Endothelial cell of umbilical vein (primary cell): ENCODE data around the gene ARFIP1. TPM values are rescaled to one million over a fixed set of nuclear protein-coding genes. Genes with fewer than 3 reads are reported as not detected.

Experiments
- BruUV-seq: library from RNA; stranded (reverse); fragments of 400-500 nt; replicated peaks from 2 replicates; lab custom pipeline; 2021; lab: Mats Ljungman, UMichigan
- CTCF ChIA-PET: fragments of 300-600, 350-600 bp; sonication (Branson Sonifier 250); formaldehyde crosslinking; loops from one replicate; lab custom pipeline; 2021; ENCODE audit warnings: antibody characterized with exemption, inconsistent platforms; lab: Charles Lee
- POLR2A ChIA-PET: fragments of 300-600, 350-600 bp; sonication (Branson Sonifier 250); formaldehyde crosslinking; loops from one replicate; lab custom pipeline; 2021; ENCODE audit warnings: antibody characterized with exemption, inconsistent platforms; lab: Charles Lee
- DNase-seq: peaks from one replicate; pipeline ENCODE4 v3.0.0-alpha.2; 2011; ENCODE audit warnings: low read depth, low spot score
- FAIRE-seq: peaks from 2 replicates; lab custom pipeline; 2011; peaks lifted over from hg19 to GRCh38; lab: Jason Lieb, UNC
- H2AFZ ChIP-seq: 2 replicates; pipeline ENCODE4 v1.6.0; 2012; ENCODE audit warnings: low read depth, low read length, control low read depth, inconsistent platforms
- H3K27ac ChIP-seq: 2 replicates; pipeline ENCODE4 v1.5.1; 2011; ENCODE audit warnings: low read depth, mild to moderate bottlenecking, control low read depth, low read length, moderate library complexity; ENCODE audit not compliant: insufficient read depth
- H3K27me3 ChIP-seq, 2 experiments: 2 replicates each; pipeline versions ENCODE4 v1.6.0 to v1.6.1; 2011; ENCODE audit warnings: low read length in 2 of 2, mixed read lengths in 1 of 2; ENCODE audit not compliant: control insufficient read depth in 2 of 2, insufficient read depth in 2 of 2
- H3K36me3 ChIP-seq, 2 experiments: 2 replicates in 1 of 2; 3 replicates in 1 of 2; pipeline ENCODE4 v1.5.1; 2011; ENCODE audit warnings: low read length in 2 of 2, mild to moderate bottlenecking in 1 of 2, moderate library complexity in 1 of 2; ENCODE audit not compliant: control insufficient read depth in 2 of 2, insufficient read depth in 2 of 2; ENCODE audit errors: extremely low read depth in 1 of 2
- H3K4me1 ChIP-seq: 3 replicates; pipeline ENCODE4 v1.5.1; 2011; ENCODE audit warnings: mild to moderate bottlenecking, low read length; ENCODE audit not compliant: control insufficient read depth, insufficient read depth; ENCODE audit errors: extremely low read depth
- H3K4me2 ChIP-seq: 2 replicates; pipeline ENCODE4 v1.6.1; 2011; ENCODE audit warnings: low read length, control low read depth, mixed read lengths; ENCODE audit not compliant: insufficient read depth
- H3K4me3 ChIP-seq, 3 experiments: fragments of 200-600 bp in 1 of 3; sonication (generic), shearing (Covaris generic) in 1 of 3; replicated peaks in 1 of 3; 2 replicates each; pipeline ENCODE4 v1.5.1; 2011 to 2016; ENCODE audit warnings: control low read depth in 3 of 3, low read length in 3 of 3, mild to moderate bottlenecking in 2 of 3, inconsistent platforms in 1 of 3, low read depth in 1 of 3, moderate library complexity in 1 of 3; ENCODE audit not compliant: insufficient read depth in 1 of 3
- H3K79me2 ChIP-seq: 2 replicates; pipeline ENCODE4 v1.6.0; 2012; ENCODE audit warnings: low read length, inconsistent platforms; ENCODE audit not compliant: control insufficient read depth, insufficient read depth
- H3K9ac ChIP-seq: replicated peaks from 2 replicates; pipeline ENCODE3; 2011; ENCODE audit warnings: low read length, control low read depth; ENCODE audit not compliant: insufficient read depth; ENCODE audit errors: extremely low read depth
- H3K9me1 ChIP-seq: replicated peaks from 3 replicates; pipeline ENCODE4 v1.6.0; 2011; ENCODE audit warnings: mild to moderate bottlenecking, low read length; ENCODE audit not compliant: control insufficient read depth, insufficient read depth; ENCODE audit errors: extremely low read depth
- H3K9me3 ChIP-seq: replicated peaks from 2 replicates; pipeline ENCODE4 v1.5.1; 2012; ENCODE audit warnings: low read length, inconsistent platforms; ENCODE audit not compliant: control insufficient read depth, insufficient read depth
- H4K20me1 ChIP-seq: replicated peaks from 2 replicates; pipeline ENCODE3; 2011; ENCODE audit warnings: mild to moderate bottlenecking, low read length; ENCODE audit not compliant: control insufficient read depth, insufficient read depth; ENCODE audit errors: extremely low read depth
- EZH2 ChIP-seq: IDR thresholded peaks from 2 replicates; pipeline ENCODE4 v1.6.1; 2012; ENCODE audit warnings: borderline replicate concordance, low read depth, mild to moderate bottlenecking, moderate library complexity, low read length, inconsistent platforms; ENCODE audit not compliant: severe bottlenecking
- FOS ChIP-seq: IDR thresholded peaks from 2 replicates; pipeline ENCODE4 v1.6.1; 2011; ENCODE audit warnings: mild to moderate bottlenecking, low read length, moderate library complexity, borderline replicate concordance; ENCODE audit not compliant: insufficient read depth
- GATA2 ChIP-seq: IDR thresholded peaks from 2 replicates; pipeline ENCODE4 v1.7.0; 2011; ENCODE audit warnings: low read depth, mild to moderate bottlenecking, moderate library complexity, mixed read lengths, low read length; ENCODE audit not compliant: insufficient read length, insufficient read depth
- JUN ChIP-seq: IDR thresholded peaks from 2 replicates; pipeline ENCODE4 v1.6.1; 2011; ENCODE audit warnings: borderline replicate concordance, low read depth; ENCODE audit not compliant: insufficient read length, insufficient read depth
- MYC ChIP-seq: IDR thresholded peaks from one replicate; pipeline ENCODE4 v1.6.1; 2011; ENCODE audit warnings: mild to moderate bottlenecking, low read depth, low read length
- POLR2A ChIP-seq: IDR thresholded peaks from 2 replicates; pipeline ENCODE4 v1.6.1; 2012; ENCODE audit warnings: low read depth, mild to moderate bottlenecking, control low read depth, low read length
- POLR2AphosphoS5 ChIP-seq: IDR thresholded peaks from 2 replicates; pipeline ENCODE4 v1.6.1; 2012; ENCODE audit warnings: low read depth, mild to moderate bottlenecking, control low read depth, low read length, moderate library complexity; ENCODE audit not compliant: insufficient read depth
- dilution Hi-C: fragments of 300-500 bp; cut with MboI; formaldehyde crosslinking; loops from one replicate; pipeline ENCODE4 v1.15.0; 2019; ENCODE audit warnings: low sequenced_read_pairs; ENCODE audit not compliant: extremely low pct_ligation_motif_present
- intact Hi-C: fragments of 100-400 bp; cut with micrococcal nuclease; formaldehyde crosslinking; loops from one replicate; pipeline ENCODE4 v1.10.0; 2022
- polyA plus RNA-seq, 4 experiments: library from polyadenylated mRNA; depleted of rRNA in 3 of 4; stranded (reverse) in 3 of 4; unstranded in 1 of 4; fragments of >200 nt; gene quantifications; 2 replicates each; pipeline versions ENCODE4 v1.2.1 to v1.2.3, GENCODE V29; 2011 to 2012; ENCODE audit warnings: missing spikeins in 1 of 4
- total RNA-seq: library from RNA; stranded (reverse); gene quantifications from 2 replicates; pipeline ENCODE4 v1.2.3, GENCODE V29; 2021
- TF ChIP-seq, protein P1 (sequence below): IDR thresholded peaks from 2 replicates; pipeline ENCODE4 v1.6.1; 2011; ENCODE audit not compliant: insufficient read depth, insufficient read length
- TF ChIP-seq, protein P2 (sequence below), 2 donors: IDR thresholded peaks; 1 replicate in 1 of 2; 2 replicates in 1 of 2; pipeline ENCODE4 v1.5.1; 2011; ENCODE audit warnings: low read length in 2 of 2, mild to moderate bottlenecking in 2 of 2, moderate library complexity in 2 of 2, control low read depth in 1 of 2, inconsistent platforms in 1 of 2, low read depth in 1 of 2; ENCODE audit not compliant: insufficient read depth in 1 of 2; ENCODE audit errors: extremely low read depth in 1 of 2

ARFIP1 gene
- total and polyA plus RNA-seq, 2 donors (not counting 3 experiments of a cell fraction or from before 2014, with no cell fraction given), result 10.0 to 24.2 TPM

DNA sequence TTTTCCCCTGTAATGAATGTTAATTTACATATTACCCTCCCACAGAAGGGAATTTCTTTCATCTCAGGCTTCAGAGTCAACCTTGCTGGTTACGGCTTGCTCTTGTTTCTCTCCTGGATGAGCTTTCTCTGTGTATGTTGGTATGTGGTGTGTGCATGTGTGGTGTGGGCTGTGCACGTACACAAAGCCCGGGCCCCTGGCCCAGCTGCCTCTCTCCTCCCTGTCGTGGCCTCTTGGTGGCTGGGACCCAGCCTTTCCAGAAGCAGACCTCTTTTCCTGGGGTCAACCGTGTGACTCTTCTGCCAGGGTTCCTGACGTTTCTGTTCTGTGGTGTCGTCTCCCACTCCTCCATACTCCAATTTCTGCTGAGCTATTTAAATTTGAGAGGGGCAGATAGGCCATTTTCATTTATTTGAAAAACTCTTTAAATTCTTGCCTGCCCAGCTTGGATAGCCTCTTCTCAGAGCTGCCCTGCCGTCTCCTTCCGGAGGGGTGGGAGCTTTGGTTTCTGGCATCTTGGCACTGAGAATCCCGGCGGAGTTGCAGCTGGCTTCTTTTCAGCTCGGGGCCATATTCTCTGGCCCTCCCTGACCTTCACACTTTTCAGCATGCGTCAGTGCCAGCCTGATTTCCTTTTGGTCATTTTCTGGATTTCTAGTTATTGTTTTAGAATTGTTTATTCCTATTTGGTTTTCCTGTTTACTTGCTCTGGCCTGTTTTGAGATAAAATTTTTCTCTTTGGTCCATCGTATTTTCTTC lies 181.4 kb downstream of the ARFIP1 start:
- TF ChIP-seq FOS (peak; percentile 66), MYC (no peak), JUN (no peak), POLR2A (no peak)
- Histone ChIP-seq H3K9me3 (no peaks in the 10 kb centered on the region), H3K27me3 (no peaks in the 10 kb centered on the region), H4K20me1 (no peaks in the 10 kb centered on the region), H3K9ac (peak overlapping the region; percentile 20), H3K4me1 (peaks cover 37% of the 10 kb centered on the region), H2AFZ (peak overlapping the region; percentile 79), H3K4me2 (peak overlapping the region; percentile 37), H3K4me3 (no peak overlapping the region), H3K79me2 (no peaks in the 10 kb centered on the region), H3K9me1 (no peaks in the 10 kb centered on the region), H3K27ac (peak overlapping the region; percentile 44), H3K36me3 (no peaks in the 10 kb centered on the region)
- FAIRE-seq (peak; percentile 70), DNase-seq (peak; percentile 69)
- BruUV-seq, result no TSS peak
- dilution Hi-C loops, result no loop called here
- ChIA-PET POLR2A (interaction anchor here (0.7 kb wide), 1 partner anchor 23 kb away, joined by 3 read pairs; no protein-coding TSS in a partner anchor), CTCF (interaction anchor here (1.0 to 1.4 kb wide), 2 partner anchors 25 to 166 kb away, joined by 3 read pairs; partner anchors contain the start of gene FHDC1)
- intact Hi-C loops, result loop anchor here (1.0 to 5.0 kb wide), 2 partner anchors 23 to 184 kb away; partner anchors contain the start of genes ARFIP1 and TIGD4

DNA sequence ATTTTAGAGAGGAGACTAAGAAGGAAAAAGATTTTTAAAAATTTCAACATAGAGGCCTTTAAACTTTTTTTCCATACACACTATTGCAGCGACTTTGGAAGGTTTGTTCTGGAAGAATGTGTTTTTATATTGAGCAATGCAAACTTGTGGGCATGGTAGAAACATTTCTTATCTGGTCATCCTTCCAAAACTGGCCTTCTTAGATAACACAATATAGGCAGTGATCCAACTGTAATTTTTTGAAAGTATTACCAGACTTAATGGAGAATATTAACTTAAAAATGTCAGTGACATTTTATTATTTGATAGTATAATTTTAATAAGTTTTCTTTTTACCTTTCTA lies 182.0 kb downstream of the ARFIP1 start:
- POLR2A ChIA-PET, result no interaction called here
- FAIRE-seq (no peak), DNase-seq (no peak)
- Histone ChIP-seq H3K27ac (peak overlapping the region; percentile 44), H4K20me1 (no peaks in the 10 kb centered on the region), H3K4me1 (peaks cover 34% of the 10 kb centered on the region), H3K9me1 (no peaks in the 10 kb centered on the region), H3K4me3 (no peak overlapping the region), H3K79me2 (no peaks in the 10 kb centered on the region), H3K36me3 (no peaks in the 10 kb centered on the region), H3K9me3 (no peaks in the 10 kb centered on the region), H3K4me2 (peak overlapping the region; percentile 37), H3K27me3 (no peaks in the 10 kb centered on the region), H3K9ac (no peak overlapping the region), H2AFZ (no peak overlapping the region)
- no TSS peak for BruUV-seq
- TF ChIP-seq, protein P1, sequence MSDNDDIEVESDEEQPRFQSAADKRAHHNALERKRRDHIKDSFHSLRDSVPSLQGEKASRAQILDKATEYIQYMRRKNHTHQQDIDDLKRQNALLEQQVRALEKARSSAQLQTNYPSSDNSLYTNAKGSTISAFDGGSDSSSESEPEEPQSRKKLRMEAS, result no peak
- TF ChIP-seq EZH2 (no peak), POLR2A (no peak), POLR2AphosphoS5 (no peak), GATA2 (no peak), JUN (no peak), MYC (no peak), FOS (no peak)
- TF ChIP-seq, protein P2, sequence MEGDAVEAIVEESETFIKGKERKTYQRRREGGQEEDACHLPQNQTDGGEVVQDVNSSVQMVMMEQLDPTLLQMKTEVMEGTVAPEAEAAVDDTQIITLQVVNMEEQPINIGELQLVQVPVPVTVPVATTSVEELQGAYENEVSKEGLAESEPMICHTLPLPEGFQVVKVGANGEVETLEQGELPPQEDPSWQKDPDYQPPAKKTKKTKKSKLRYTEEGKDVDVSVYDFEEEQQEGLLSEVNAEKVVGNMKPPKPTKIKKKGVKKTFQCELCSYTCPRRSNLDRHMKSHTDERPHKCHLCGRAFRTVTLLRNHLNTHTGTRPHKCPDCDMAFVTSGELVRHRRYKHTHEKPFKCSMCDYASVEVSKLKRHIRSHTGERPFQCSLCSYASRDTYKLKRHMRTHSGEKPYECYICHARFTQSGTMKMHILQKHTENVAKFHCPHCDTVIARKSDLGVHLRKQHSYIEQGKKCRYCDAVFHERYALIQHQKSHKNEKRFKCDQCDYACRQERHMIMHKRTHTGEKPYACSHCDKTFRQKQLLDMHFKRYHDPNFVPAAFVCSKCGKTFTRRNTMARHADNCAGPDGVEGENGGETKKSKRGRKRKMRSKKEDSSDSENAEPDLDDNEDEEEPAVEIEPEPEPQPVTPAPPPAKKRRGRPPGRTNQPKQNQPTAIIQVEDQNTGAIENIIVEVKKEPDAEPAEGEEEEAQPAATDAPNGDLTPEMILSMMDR (IDR thresholded peaks at IDR 0.05; ENCODE audit: extremely low read depth in 1 of 2, insufficient read depth in 1 of 2, low read depth in 1 of 2, low read length in 2 of 2), result no peak
- dilution Hi-C loops (no loop called here), intact Hi-C loops (loop anchor here (1.0 to 5.0 kb wide), 2 partner anchors 23 to 184 kb away; partner anchors contain the start of genes ARFIP1 and TIGD4)
- CTCF ChIA-PET, result no interaction called here
